Measurements from ENCODE around the gene AKT3. TPM values are rescaled to one million over a fixed set of nuclear protein-coding genes. Genes with fewer than 3 reads are reported as not detected.
"Not testable (repeated sequence)": the region's sequence is repeated elsewhere in the genome, so short reads cannot be mapped to it uniquely, and the experiment has no call there.

Gene AKT3
- total RNA-seq, 1 donor from 2014 or later = 107 TPM

DNA sequence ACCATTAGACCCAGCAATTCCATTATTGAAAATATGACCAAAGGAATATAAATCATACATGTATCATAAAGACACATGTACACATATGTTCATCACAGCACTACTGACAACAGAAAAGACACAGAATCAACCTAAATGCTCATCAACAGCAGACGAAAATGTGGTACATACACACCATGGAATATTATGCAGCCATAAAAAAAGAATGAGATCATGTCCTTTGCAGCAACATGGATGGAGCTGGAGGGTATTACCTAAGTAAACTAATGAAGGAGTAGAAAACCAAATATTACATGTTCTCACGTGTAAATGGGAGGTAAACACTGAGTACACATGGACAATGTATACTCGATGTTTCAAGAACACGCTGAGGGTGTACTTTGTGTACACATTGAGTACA lies 15.9 kb downstream of the AKT3 start:
- Mint-ChIP-seq H3K27ac (ENCODE audit: unreplicated experiment) (no peak overlapping the region), H3K4me3 (ENCODE audit: unreplicated experiment) (no peak overlapping the region), H3K27me3 (ENCODE audit: unreplicated experiment) (no peaks in the 10 kb centered on the region), H3K4me1 (ENCODE audit: unreplicated experiment) (peaks cover 30% of the 10 kb centered on the region), H3K9me3 (ENCODE audit: unreplicated experiment) (peaks cover 27% of the 10 kb centered on the region), H3K36me3 (ENCODE audit: unreplicated experiment) (peaks cover 32% of the 10 kb centered on the region)
- no peak for DNase-seq (ENCODE audit: extremely low spot score, unreplicated experiment)
- TF ChIP-seq, protein P1, sequence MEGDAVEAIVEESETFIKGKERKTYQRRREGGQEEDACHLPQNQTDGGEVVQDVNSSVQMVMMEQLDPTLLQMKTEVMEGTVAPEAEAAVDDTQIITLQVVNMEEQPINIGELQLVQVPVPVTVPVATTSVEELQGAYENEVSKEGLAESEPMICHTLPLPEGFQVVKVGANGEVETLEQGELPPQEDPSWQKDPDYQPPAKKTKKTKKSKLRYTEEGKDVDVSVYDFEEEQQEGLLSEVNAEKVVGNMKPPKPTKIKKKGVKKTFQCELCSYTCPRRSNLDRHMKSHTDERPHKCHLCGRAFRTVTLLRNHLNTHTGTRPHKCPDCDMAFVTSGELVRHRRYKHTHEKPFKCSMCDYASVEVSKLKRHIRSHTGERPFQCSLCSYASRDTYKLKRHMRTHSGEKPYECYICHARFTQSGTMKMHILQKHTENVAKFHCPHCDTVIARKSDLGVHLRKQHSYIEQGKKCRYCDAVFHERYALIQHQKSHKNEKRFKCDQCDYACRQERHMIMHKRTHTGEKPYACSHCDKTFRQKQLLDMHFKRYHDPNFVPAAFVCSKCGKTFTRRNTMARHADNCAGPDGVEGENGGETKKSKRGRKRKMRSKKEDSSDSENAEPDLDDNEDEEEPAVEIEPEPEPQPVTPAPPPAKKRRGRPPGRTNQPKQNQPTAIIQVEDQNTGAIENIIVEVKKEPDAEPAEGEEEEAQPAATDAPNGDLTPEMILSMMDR (IDR thresholded peaks at IDR 0.05) = no peak

DNA sequence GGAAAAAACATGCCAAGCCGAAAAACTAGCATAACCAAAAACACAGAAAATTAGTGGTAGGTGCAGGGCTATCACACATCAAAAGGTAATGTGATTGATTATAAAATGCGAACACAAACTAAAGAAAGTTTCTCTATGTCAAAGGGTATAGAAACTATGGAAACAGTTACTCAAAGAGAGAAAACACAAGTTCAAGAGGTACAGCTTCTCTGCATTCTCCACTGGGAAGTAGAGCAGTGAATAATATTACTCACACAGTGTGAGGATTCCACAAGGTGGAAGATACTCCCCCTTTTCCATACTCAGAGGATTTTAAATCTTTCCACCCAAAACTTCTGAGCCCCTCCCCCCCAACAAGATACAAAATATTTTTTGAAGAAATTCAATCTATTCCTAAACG lies 18.6 kb downstream of the AKT3 start:
- no peak for DNase-seq (ENCODE audit: extremely low spot score, unreplicated experiment)
- TF ChIP-seq, protein P1 (IDR thresholded peaks at IDR 0.05) = no peak
- Mint-ChIP-seq H3K27ac (ENCODE audit: unreplicated experiment) (peak overlapping the region; percentile 29), H3K9me3 (ENCODE audit: unreplicated experiment) (peaks cover 16% of the 10 kb centered on the region), H3K36me3 (ENCODE audit: unreplicated experiment) (peaks cover 28% of the 10 kb centered on the region), H3K27me3 (ENCODE audit: unreplicated experiment) (no peaks in the 10 kb centered on the region), H3K4me3 (ENCODE audit: unreplicated experiment) (no peak overlapping the region), H3K4me1 (ENCODE audit: unreplicated experiment) (peaks cover 22% of the 10 kb centered on the region)

DNA sequence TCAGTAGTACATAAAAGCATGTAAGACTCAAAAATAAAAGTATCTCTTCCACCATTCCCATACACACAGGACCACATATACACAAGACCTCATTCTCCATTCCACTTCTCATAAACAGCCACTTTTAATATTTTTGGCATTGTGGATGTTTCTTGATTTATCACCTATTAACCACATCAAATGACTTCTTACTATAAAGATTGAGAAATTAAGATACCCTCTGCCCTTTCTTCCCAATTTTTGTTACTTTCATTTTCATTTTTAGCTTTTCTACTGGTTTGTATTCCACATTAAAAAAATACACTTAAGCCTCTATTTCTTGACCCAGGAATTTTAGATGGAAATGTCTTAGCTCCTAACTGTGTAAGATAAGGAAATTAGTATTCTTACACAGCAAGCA lies 22.8 kb downstream of the AKT3 start:
- no peak for DNase-seq (ENCODE audit: extremely low spot score, unreplicated experiment)
- Mint-ChIP-seq H3K4me1 (ENCODE audit: unreplicated experiment) (peaks cover 24% of the 10 kb centered on the region), H3K9me3 (ENCODE audit: unreplicated experiment) (peaks cover under 1% of the 10 kb centered on the region), H3K4me3 (ENCODE audit: unreplicated experiment) (no peak overlapping the region), H3K27me3 (ENCODE audit: unreplicated experiment) (no peaks in the 10 kb centered on the region), H3K36me3 (ENCODE audit: unreplicated experiment) (peaks cover 25% of the 10 kb centered on the region), H3K27ac (ENCODE audit: unreplicated experiment) (peak overlapping the region; percentile 42)
- TF ChIP-seq, protein P1 (IDR thresholded peaks at IDR 0.05) = no peak

DNA sequence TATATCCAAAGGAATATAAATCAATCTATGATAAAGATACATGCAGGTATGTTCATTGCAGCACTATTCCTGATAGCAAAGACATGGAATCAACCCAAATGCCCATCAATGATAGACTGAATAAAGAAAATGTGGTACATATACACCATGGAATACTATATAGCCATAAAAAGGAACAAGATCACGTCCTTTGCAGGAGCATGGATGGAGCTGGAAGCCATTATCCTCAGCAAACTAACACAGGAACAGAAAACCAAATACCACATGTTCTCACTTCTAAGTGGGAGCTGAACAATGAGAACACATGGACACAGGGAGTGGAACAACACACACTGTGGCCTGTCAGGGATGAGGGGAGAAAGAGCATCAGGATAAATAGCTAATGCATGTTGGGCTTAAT lies 25.1 kb downstream of the AKT3 start:
- Mint-ChIP-seq H3K4me1 (ENCODE audit: unreplicated experiment) (peaks cover 11% of the 10 kb centered on the region), H3K9me3 (ENCODE audit: unreplicated experiment) (peaks cover 22% of the 10 kb centered on the region), H3K36me3 (ENCODE audit: unreplicated experiment) (peaks cover 48% of the 10 kb centered on the region)
- not testable (repeated sequence) for H3K4me3 Mint-ChIP-seq (ENCODE audit: unreplicated experiment); H3K27ac Mint-ChIP-seq (ENCODE audit: unreplicated experiment); DNase-seq (ENCODE audit: extremely low spot score, unreplicated experiment); H3K27me3 Mint-ChIP-seq (ENCODE audit: unreplicated experiment)

DNA sequence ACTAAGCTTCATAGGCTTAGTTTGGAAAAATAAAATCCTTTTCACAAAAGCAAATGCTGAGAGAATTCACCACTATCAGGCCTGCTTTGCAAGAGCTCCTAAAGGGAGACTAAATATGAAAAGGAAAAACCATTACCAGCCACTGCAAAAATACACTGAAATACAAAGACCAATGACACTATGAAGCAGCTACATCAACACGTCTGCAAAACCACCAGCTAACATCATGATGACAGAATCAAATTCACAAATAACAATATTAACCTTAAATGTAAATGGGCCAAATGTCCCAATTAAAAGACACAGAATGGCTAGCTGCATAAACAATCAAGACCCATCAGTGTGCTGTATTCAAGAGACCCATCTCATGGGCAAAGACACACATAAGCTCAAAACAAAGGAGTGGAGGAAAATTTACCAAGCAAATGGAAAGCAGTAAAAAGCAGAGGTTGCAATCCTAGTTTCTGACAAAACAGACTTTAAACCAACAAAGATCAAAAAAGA lies 28.8 kb downstream of the AKT3 start:
- Mint-ChIP-seq H3K4me1 (ENCODE audit: unreplicated experiment) (peaks cover 2% of the 10 kb centered on the region), H3K27me3 (ENCODE audit: unreplicated experiment) (no peaks in the 10 kb centered on the region), H3K4me3 (ENCODE audit: unreplicated experiment) (no peak overlapping the region), H3K36me3 (ENCODE audit: unreplicated experiment) (peaks cover 50% of the 10 kb centered on the region), H3K27ac (ENCODE audit: unreplicated experiment) (no peak overlapping the region), H3K9me3 (ENCODE audit: unreplicated experiment) (peaks cover 22% of the 10 kb centered on the region)
- no peak for DNase-seq (ENCODE audit: extremely low spot score, unreplicated experiment)
- TF ChIP-seq, protein P1 (IDR thresholded peaks at IDR 0.05) = no peak

DNA sequence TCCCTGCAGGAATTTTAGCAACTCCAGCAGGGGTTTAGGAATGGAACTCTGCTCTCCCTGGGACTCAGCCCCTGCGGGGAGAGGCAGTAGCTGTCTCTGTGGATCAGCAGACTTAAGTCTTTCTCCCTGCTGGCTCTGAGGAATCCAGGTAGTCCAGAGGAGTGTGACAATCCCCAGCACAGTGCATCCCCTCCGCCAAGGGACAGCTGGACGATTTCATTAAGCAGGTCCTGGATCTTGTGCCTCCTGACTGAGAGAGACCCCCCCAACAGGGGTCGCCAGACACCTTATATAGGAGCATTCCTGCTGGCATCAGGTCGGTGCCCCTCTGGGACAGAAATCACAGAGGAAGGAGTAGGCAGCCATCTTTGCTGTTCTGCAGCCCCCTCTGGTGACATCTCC lies 30.6 kb downstream of the AKT3 start:
- Mint-ChIP-seq H3K4me3 (ENCODE audit: unreplicated experiment) (no peak overlapping the region), H3K27ac (ENCODE audit: unreplicated experiment) (no peak overlapping the region), H3K36me3 (ENCODE audit: unreplicated experiment) (peaks cover 52% of the 10 kb centered on the region), H3K9me3 (ENCODE audit: unreplicated experiment) (peaks cover 33% of the 10 kb centered on the region), H3K27me3 (ENCODE audit: unreplicated experiment) (no peaks in the 10 kb centered on the region), H3K4me1 (ENCODE audit: unreplicated experiment) (no peaks in the 10 kb centered on the region)
- DNase-seq (ENCODE audit: extremely low spot score, unreplicated experiment) = no peak
- TF ChIP-seq, protein P1 (IDR thresholded peaks at IDR 0.05) = no peak
